B cell (primary cell): Measurements from ENCODE around the gene GLB1L3. TPM values are rescaled to one million over a fixed set of nuclear protein-coding genes. Genes with fewer than 3 reads are reported as not detected.
A peak's percentile ranks its signal among the peaks of the same experiment; 100 is the strongest.

ENCODE experiments used
- ATAC-seq: fragments of 200-7000 bp; cut with Tn5 transposase; one replicate; pipeline ENCODE4 v1.10.0; 2021; ENCODE audit warnings: low read depth, mild to moderate bottlenecking, moderate number of reproducible peaks, moderate library complexity
- CTCF ChIA-PET: fragments of 350-600 bp; sonication (Branson Sonifier 250); formaldehyde crosslinking; loops from one replicate; lab custom pipeline; 2021; ENCODE audit warnings: antibody characterized with exemption, inconsistent platforms; lab: Charles Lee
- POLR2A ChIA-PET: fragments of 350-600 bp; sonication (Branson Sonifier 250); formaldehyde crosslinking; loops from one replicate; lab custom pipeline; 2021; ENCODE audit warnings: antibody characterized with exemption; lab: Charles Lee
- DNase-seq: peaks from one replicate; pipeline ENCODE4 v3.0.0; 2013
- H2AFZ ChIP-seq: 2 replicates; pipeline ENCODE4 v1.6.1; 2012; ENCODE audit warnings: mild to moderate bottlenecking, low read depth, low read length; ENCODE audit not compliant: insufficient read depth, poor library complexity, severe bottlenecking
- H3K27ac ChIP-seq, 2 donors: 1 replicate in 1 of 2; 2 replicates in 1 of 2; pipeline ENCODE4 v1.5.1; 2012 to 2013; ENCODE audit warnings: low read length in 2 of 2, mild to moderate bottlenecking in 2 of 2, moderate library complexity in 1 of 2
- H3K27me3 ChIP-seq, 4 experiments: fragments of 200-600 bp in 1 of 4; sonication (generic) in 1 of 4; replicated peaks in 1 of 4; 1 replicate in 2 of 4; 2 replicates in 2 of 4; pipeline versions ENCODE4 v1.6.1 to v1.7.0; 2013 to 2016; ENCODE audit warnings: low read length in 3 of 4, mild to moderate bottlenecking in 2 of 4, mixed read lengths in 1 of 4, moderate library complexity in 1 of 4; ENCODE audit not compliant: insufficient read depth in 4 of 4, control insufficient read depth in 3 of 4; ENCODE audit errors: control extremely low read depth in 1 of 4
- H3K36me3 ChIP-seq, 2 experiments: replicated peaks in 1 of 2; 1 replicate in 1 of 2; 2 replicates in 1 of 2; pipeline versions ENCODE4 v1.6.1 to v1.7.1; 2013; ENCODE audit warnings: low read length in 1 of 2; ENCODE audit not compliant: insufficient read depth in 2 of 2, control insufficient read depth in 1 of 2; ENCODE audit errors: control extremely low read depth in 1 of 2, extremely low read depth in 1 of 2
- H3K4me1 ChIP-seq, 2 donors: fragments of 200-600 bp in 1 of 2; sonication (generic) in 1 of 2; 1 replicate in 1 of 2; 2 replicates in 1 of 2; pipeline versions ENCODE4 v1.5.1 to v1.6.1; 2013 to 2017; ENCODE audit warnings: low read length in 2 of 2; ENCODE audit not compliant: control insufficient read depth in 2 of 2, insufficient read depth in 2 of 2
- H3K4me2 ChIP-seq: replicated peaks from 2 replicates; pipeline ENCODE3; 2012; ENCODE audit warnings: mild to moderate bottlenecking, low read depth, low read length; ENCODE audit not compliant: poor library complexity, severe bottlenecking
- H3K4me3 ChIP-seq, 5 experiments: fragments of 200-600 bp in 1 of 5; sonication (generic) in 1 of 5; 1 replicate in 3 of 5; 2 replicates in 2 of 5; pipeline versions ENCODE4 v1.5.1 to v1.7.0; 2011 to 2016; ENCODE audit warnings: low read length in 4 of 5, mild to moderate bottlenecking in 4 of 5, low read depth in 2 of 5, control low read depth in 1 of 5, moderate library complexity in 1 of 5; ENCODE audit not compliant: insufficient read depth in 1 of 5; ENCODE audit errors: control extremely low read depth in 1 of 5, extremely low read depth in 1 of 5
- H3K79me2 ChIP-seq: fragments of 200-600 bp; sonication (generic); one replicate; pipeline ENCODE4 v1.6.0; 2016; ENCODE audit warnings: low read length; ENCODE audit not compliant: control insufficient read depth, insufficient read depth
- H3K9ac ChIP-seq: fragments of 200-600 bp; sonication (generic); 2 replicates; pipeline ENCODE4 v1.6.1; 2017; ENCODE audit warnings: mild to moderate bottlenecking, low read length, moderate library complexity
- H3K9me3 ChIP-seq, 3 donors: one replicate each; pipeline versions ENCODE4 v1.6.1 to v1.7.1; 2013; ENCODE audit warnings: low read length in 2 of 3; ENCODE audit not compliant: control insufficient read depth in 2 of 3, insufficient read depth in 1 of 3; ENCODE audit errors: control extremely low read depth in 1 of 3
- H4K20me1 ChIP-seq: 2 replicates; pipeline ENCODE4 v1.6.0; 2012; ENCODE audit warnings: mild to moderate bottlenecking, low read length; ENCODE audit not compliant: insufficient read depth, control insufficient read depth, poor library complexity, severe bottlenecking
- H3K27ac Mint-ChIP-seq: one replicate; pipeline ENCODE4 v1.8.0; 2021; ENCODE audit warnings: mixed read lengths
- H3K27me3 Mint-ChIP-seq: one replicate; pipeline ENCODE4 v1.8.0; 2021; ENCODE audit warnings: mixed read lengths
- H3K4me1 Mint-ChIP-seq: one replicate; pipeline ENCODE4 v1.8.0; 2021; ENCODE audit warnings: mixed read lengths
- H3K4me3 Mint-ChIP-seq: one replicate; pipeline ENCODE4 v1.8.0; 2021; ENCODE audit warnings: mixed read lengths
- H3K9me3 Mint-ChIP-seq: one replicate; pipeline ENCODE4 v1.8.0; 2022; ENCODE audit warnings: mixed read lengths; ENCODE audit not compliant: insufficient read depth
- CTCF ChIP-seq: fragments of 200-600 bp; IDR thresholded peaks from one replicate; pipeline ENCODE4 v1.8.0; 2022; ENCODE audit warnings: antibody characterized with exemption, mild to moderate bottlenecking
- EZH2 ChIP-seq: IDR thresholded peaks from 2 replicates; pipeline ENCODE4 v1.6.1; 2012; ENCODE audit warnings: borderline replicate concordance, low read depth, mild to moderate bottlenecking, moderate library complexity, low read length; ENCODE audit not compliant: insufficient read depth, poor library complexity, severe bottlenecking
- WGBS: methylation state at CpG from one replicate; pipeline ENCODE4 v1.1.5; 2013; ENCODE audit warnings: missing lambda C conversion rate; ENCODE audit not compliant: insufficient coverage; 5-methylcytosine and 5-hydroxymethylcytosine counted together
- intact Hi-C: fragments of 100-400 bp; cut with micrococcal nuclease; formaldehyde crosslinking; loops from one replicate; pipeline ENCODE4 v1.10.0; 2022
- polyA plus RNA-seq: library from polyadenylated mRNA; depleted of rRNA; stranded (reverse); fragments of >200 nt; gene quantifications from 2 replicates; pipeline ENCODE4 v1.2.3, GENCODE V29; 2012
- total RNA-seq, 2 donors: library from RNA; stranded (reverse); fragments of 120-200 nt in 1 of 2; gene quantifications; 1 replicate in 1 of 2; 2 replicates in 1 of 2; pipeline versions ENCODE4 v1.2.3 to v1.2.4, GENCODE V29; 2013 to 2022

Gene GLB1L3
- total and polyA plus RNA-seq, 2 donors (not counting 1 experiment from before 2014, with no cell fraction given): not detected

DNA sequence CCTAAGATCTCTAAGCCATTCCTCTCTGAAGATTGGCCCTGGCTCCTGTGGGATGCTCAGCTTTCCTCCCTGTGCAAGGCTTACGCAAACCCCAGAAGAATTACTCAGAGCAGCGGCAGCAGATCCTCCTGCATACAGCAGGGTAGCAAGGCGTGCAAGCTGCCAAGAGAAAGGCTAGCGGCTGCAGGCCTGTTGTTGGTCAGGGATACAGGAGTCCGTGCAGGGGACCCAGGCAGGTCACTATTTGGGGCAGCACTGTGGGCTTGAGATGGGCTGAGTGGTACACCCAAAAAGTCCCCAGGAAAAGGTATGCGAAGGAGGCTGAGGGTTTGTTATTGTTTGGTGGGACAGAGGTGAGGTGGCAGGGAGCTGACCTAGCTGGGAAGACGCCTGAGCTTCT lies 57.1 kb downstream of the GLB1L3 start:
- peaks cover 0 to 4% (median 2%) of the 10 kb centered on the region in 3 donors for H3K9me3 ChIP-seq
- Mint-ChIP-seq H3K4me1 (peaks cover 14% of the 10 kb centered on the region), H3K27me3 (peaks cover 48% of the 10 kb centered on the region), H3K9me3 (no peaks in the 10 kb centered on the region), H3K4me3 (peak overlapping the region; percentile 40), H3K27ac (no peak overlapping the region)
- TF ChIP-seq CTCF (no peak), EZH2 (no peak)
- no peak overlapping the region for H3K27ac ChIP-seq
- no peak overlapping the region for H3K4me2 ChIP-seq
- H3K79me2 ChIP-seq: no peaks in the 10 kb centered on the region
- CTCF ChIA-PET: no interaction called here
- ATAC-seq (no peak), DNase-seq (no peak)
- intact Hi-C loops: no loop called here
- H4K20me1 ChIP-seq: no peaks in the 10 kb centered on the region
- H3K4me1 ChIP-seq: peaks cover 18 to 19% of the 10 kb centered on the region in 2 donors
- no peak overlapping the region for H3K9ac ChIP-seq
- H3K27me3 ChIP-seq: peaks cover 2 to 39% (median 16%) of the 10 kb centered on the region in 4 experiments
- POLR2A ChIA-PET: no interaction called here
- 97% methylated on average over 7 of the region's 7 CpGs for WGBS
- no peak overlapping the region for H3K4me3 ChIP-seq
- no peaks in the 10 kb centered on the region for H3K36me3 ChIP-seq
- no peak overlapping the region for H2AFZ ChIP-seq

DNA sequence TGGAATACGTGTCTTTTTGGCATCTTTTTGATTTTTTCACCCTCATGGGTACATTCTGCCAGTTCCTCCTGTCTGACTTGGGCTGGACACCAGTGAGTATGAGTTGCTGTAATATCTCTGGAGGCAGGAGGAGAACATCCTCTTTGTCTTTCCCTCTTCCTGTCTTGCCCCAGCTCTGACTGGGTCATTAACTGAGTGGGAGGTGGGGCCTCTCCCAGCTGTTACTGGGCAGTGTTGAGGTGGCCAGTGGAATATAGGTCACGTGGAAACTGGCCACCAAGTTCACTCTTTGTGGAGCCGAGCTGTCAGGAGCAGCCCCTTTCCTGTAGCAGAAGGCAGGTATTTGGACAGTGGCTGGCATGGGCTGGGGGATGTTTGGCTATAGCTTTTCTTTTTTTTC lies 57.8 kb downstream of the GLB1L3 start:
- Mint-ChIP-seq H3K9me3 (no peaks in the 10 kb centered on the region), H3K27ac (no peak overlapping the region), H3K4me3 (peak overlapping the region; percentile 40), H3K27me3 (peaks cover 48% of the 10 kb centered on the region), H3K4me1 (peaks cover 14% of the 10 kb centered on the region)
- H3K9me3 ChIP-seq: peaks cover 0 to 4% (median 1%) of the 10 kb centered on the region in 3 donors
- H3K4me3 ChIP-seq: no peak overlapping the region
- ChIA-PET POLR2A (no interaction called here), CTCF (no interaction called here)
- 94% methylated on average over 3 of the region's 3 CpGs for WGBS
- H3K4me1 ChIP-seq: peaks cover 18 to 19% of the 10 kb centered on the region in 2 donors
- TF ChIP-seq EZH2 (no peak), CTCF (no peak)
- intact Hi-C loops: no loop called here
- H3K36me3 ChIP-seq: no peaks in the 10 kb centered on the region
- peaks cover 2 to 39% (median 16%) of the 10 kb centered on the region in 4 experiments for H3K27me3 ChIP-seq
- DNase-seq (no peak), ATAC-seq (no peak)
- no peak overlapping the region for H3K4me2 ChIP-seq
- no peaks in the 10 kb centered on the region for H4K20me1 ChIP-seq
- no peak overlapping the region for H2AFZ ChIP-seq
- H3K79me2 ChIP-seq: no peaks in the 10 kb centered on the region
- H3K27ac ChIP-seq: no peak overlapping the region
- no peak overlapping the region for H3K9ac ChIP-seq
